K562 treated with DMSO at 1 percent for 24 hours (cell line): ENCODE data around the gene TSHR. TPM values are rescaled to one million over a fixed set of nuclear protein-coding genes. Genes with fewer than 3 reads are reported as not detected.

Experiments
- total RNA-seq: library from RNA; unstranded; fragments of 300-600 nt; gene quantifications from 2 replicates; pipeline ENCODE4 v1.2.3, GENCODE V29; 2022; ENCODE audit warnings: low read depth; ENCODE audit not compliant: insufficient read depth

TSHR gene
- not detected in 2 replicates for total RNA-seq

DNA sequence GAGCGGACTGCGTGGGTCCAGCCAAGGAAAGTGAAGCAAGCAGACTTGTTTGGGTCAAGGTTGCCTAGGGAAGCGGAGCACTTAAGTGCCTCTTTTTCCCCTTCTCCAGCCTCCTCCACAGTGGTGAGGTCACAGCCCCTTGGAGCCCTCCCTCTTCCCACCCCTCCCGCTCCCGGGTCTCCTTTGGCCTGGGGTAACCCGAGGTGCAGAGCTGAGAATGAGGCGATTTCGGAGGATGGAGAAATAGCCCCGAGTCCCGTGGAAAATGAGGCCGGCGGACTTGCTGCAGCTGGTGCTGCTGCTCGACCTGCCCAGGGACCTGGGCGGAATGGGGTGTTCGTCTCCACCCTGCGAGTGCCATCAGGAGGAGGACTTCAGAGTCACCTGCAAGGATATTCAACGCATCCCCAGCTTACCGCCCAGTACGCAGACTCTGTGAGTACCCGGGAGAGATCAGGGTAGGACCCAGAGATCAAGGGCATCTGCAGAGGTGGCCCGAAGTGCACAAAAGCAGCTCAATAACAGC, at the start of gene TSHR:
Gene TSHR (plus strand): TSS at position 206 of the 526 bp plus-strand sequence. CDS start 60 bp downstream, at position 266.

DNA sequence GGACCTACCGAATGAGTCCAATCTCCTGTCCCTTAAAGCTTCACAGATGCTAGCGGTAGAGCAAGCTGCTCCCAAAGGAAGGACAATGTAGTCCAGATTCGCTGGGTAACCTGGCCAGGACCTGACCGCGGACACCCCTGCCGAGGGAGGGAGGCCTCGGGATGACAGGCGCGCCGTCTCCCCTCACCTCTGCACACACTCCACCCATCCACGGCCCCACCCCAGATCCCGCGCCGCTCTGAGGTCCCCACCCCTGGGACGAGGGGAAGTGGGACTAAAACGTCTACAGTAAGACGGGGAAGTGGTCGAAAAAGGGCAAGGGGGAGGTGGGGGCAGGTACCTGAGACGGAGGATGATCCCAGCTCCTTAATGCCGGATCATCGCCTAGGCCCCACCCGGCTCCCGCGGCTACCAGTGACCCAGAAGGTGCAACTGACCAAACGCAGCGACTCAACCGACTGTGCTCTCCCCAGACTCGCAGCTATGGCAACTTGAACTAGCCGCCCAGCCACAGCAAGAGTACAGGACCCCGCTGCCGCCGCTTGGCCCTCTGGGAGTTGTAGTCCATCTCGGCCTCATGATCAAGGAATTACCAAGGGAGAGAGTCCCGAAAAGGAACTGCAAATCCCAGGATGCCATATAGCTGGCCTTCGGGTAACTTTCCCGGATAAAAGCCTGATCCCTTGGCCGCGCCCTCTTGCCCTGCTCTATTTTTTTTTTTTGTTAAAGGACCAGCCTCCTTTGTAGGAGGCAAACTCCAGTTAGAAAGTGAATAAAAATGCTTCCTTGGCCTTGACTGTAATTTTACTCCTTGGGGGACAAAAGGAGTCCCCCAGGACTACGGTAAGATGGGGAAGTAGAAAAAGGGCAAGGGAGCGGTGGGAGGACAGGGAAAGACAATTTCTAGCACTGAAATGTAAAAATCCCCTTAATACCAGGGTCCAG, 13.9 kb upstream of the TSHR start, which contains the start of gene CEP128:
Gene CEP128 (minus strand): TSS at position 498 of the 945 bp plus-strand sequence.

Other genes starting within 250 kb of the TSHR start
- 3.7 and 6.8 TPM in 2 replicates for gene CEP128, start 13.9 kb upstream of the TSHR start, total RNA-seq